HG03432 (cell line): ENCODE data around the gene BRD3.

Experiments used
- ATAC-seq: cut with Tn5 transposase; IDR thresholded peaks from one replicate; pipeline ENCODE4 v1.9.1; 2021; ENCODE audit warnings: mild to moderate bottlenecking, moderate library complexity; ENCODE audit not compliant: unreplicated experiment

Gene BRD3

DNA sequence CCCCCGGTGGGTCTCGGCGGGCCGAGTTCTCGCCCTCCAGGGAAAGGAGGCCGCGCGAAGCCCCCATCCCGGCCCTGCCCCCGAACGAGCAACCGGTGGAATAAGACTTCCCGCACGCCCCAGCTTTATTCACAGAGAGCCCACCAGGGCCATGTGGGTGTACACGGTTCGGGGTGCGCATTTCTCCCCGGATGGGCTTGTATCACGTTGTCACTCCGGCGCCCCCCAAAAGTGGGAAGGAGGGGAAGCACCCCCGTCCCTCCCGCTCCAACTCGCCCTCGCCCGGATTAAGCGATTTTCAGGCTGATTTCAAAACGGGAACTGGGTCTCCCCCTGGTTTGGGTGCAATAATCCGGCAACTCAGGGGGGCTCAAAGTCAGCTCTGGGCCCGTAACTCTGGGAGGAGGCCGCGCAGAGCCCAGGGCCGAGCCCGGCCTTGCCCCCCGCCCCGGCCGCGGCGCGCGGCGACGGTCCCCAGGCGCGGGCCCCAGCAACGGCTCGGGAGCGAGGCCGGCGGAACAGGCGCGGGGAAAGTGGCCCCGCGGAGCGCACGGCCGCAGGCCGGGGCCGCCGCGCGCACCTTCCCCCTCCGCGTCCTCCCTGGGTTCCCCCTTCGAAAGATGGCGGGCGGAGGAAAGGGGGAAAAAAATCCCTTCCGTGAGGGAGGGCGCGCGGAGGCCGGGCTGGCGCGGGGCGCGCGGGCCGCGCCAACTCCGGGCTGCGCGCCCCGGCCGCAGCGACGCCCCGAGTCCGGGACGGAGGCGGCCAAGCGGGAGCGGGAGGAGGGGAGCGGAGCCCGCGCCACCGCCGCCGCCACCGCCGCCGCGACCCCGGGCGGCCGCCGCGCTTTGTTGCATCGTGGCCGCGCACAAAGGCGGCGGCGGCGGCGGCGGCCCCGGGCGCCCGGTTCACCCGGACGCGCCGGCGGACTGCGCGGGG, 644 bp downstream of the BRD3 start:
- peak; percentile 20 for ATAC-seq

DNA sequence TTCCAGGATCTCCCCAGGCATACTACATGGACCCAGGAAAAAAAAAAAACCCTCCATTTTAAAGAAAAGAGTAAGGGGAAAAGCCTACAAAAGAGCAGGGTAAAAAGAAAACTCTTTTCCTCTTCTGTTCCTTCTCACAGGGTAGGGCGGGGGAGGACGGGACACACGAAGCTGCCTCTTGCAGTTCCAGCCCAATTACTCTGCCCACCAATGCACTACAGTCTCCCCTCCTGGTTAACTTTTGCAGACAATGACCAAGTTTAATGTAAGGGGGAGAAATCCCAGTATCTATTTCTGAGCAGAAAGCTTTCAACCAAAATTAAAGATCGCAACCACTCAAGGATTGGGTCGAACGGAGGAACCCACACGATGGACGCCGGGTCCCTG, 1.3 kb downstream of the BRD3 start:
- ATAC-seq: no peak

DNA sequence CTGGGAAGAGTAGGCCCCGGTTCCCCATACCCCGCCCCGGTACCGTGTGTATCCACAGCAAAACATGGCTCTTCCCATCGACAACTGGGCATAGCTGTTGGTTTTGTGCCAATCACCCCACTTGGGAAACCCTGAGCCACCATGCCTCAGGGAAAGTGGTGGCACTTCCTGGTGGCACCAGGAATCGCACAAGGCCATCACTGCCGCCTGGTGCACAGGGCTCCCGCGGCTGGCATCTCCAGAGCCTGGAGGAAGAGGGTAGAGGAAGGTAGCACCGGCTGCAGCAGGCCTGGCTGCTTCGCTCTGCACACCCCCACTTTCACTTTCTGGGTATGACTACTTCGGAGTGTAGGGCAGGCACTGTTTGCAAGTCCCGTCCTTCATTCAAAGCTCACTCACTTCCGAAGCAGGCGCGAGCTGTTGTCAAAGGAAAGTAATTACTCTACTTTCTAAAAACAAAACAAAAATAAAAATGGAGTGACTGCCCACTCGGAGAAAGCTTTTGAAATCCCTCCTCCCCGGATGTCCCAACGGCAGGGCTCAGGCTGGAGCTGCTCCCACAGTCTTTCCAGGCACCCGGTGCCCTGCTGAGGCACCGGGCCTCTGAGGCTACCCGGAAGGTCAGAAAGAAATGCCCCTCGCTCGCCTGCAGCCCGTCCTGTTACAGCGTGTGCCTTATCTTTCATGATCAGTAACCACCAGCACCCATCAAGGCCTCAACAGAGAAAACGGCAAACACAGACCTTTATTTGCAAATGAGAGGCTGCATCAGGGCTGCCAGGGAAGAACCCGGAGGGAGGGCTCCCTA, 2.0 kb downstream of the BRD3 start:
- ATAC-seq: peak; percentile 26

DNA sequence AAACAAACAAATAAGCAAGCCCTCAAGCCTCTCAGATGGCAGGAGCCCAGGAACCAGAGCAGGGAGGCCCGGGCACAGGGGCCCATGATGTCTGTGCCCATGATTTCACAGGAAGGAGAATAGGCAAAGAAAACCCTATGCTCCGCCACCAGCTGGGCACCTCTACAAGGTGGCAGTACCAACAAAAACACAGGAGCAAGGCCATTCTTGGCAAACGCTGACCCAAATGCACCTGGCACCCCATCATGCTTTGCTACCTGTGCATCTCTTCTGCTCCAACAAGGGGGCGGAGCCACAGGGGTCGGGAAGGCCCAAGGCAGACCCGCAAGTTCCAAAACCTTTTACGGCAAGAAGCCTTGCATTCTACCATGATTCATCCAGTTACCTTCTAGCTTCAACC, 3.1 kb downstream of the BRD3 start:
- no peak for ATAC-seq

DNA sequence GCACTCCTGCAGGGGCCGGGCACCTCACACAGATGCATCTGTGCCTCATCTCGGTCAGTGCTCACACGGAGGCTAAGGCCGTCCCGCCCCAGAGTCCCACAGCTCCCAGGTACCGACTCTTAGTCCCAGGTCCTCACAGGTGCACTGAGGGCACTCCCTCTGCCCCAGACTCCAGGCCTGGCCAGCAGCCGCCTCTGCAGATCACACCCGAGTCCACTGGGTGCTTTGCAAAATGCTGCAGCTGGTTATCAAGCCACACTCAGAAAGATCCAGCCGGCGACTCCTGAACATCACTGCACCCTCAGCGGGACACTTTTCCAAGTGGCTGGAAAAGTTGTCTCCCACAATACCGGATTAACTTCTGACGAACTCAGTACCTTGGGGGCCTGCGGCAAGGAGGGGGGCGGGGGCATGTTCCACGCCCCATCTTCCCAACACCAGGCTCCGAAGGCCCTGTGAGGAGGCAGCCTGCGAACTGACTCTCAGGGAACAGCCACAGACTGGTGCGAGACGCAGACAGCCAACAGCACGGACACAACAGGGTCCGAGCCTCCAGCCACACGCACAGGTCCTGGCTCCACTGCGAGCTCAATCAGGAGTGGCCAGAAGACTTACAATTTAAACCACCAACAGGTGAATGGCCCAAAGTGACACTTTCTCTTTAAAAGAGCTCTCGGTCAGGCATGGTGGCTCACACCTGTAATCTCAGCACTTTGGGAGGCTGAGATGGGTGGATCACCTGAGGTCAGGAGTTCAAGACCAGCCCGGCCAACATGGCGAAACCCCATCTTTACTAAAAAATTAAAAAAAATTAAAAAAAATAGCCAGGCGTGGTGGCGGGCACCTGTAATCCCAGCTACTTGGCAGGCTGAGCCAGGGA, 4.0 kb downstream of the BRD3 start:
- no peak for ATAC-seq

DNA sequence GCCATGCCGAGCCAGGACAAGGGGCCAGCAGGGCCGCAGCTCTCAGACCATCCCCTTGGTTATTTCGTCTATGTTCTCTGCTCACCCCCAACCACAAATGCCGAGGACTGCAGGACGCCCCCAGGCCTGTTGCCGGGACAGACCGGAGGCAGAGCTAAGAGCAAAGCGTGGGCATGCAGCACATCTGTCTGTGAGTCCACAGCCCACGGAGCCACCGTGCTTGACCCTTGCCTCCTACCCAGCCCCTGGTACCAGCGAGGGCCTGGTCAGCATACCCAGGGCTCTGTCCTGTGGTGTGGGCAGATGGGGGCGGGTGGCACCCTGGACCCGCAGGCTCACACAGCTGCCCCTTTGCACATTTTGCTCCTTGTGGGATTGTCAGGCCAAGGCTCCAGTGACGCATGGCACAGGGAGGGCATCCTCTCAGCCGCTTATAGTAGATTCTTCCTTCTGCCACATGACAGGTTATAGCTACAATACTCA, 4.7 kb downstream of the BRD3 start:
- ATAC-seq: no peak

DNA sequence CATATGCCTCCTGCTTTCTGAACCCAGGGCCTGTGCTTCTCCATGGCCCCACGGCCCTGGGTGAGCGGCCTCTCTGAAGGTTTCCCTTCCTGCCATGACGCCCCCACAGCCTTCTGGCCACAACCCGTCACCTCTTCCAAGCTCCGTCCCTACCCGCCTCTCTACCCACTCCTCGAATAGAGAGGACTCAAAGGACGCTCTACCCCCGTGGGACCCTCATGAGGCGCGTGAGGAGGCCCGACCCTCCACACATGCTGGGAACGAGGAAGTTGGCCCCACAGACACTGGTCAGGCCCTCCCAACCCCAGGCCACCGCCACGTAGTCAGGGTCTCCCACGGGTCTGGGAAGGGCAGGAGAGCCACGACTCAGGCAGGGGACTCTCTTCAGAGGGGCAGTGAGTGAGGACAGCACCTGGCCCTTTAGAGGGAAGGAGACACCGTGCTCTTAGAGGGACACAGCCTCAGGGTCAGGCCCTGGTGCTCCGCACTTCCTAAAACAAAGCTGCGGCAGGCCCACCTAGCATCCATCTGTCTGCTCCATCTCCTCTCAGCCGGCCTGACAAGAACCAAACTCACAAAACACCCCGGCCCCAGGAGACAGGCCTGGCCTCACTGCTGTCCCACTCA, 5.3 kb downstream of the BRD3 start:
- no peak for ATAC-seq

DNA sequence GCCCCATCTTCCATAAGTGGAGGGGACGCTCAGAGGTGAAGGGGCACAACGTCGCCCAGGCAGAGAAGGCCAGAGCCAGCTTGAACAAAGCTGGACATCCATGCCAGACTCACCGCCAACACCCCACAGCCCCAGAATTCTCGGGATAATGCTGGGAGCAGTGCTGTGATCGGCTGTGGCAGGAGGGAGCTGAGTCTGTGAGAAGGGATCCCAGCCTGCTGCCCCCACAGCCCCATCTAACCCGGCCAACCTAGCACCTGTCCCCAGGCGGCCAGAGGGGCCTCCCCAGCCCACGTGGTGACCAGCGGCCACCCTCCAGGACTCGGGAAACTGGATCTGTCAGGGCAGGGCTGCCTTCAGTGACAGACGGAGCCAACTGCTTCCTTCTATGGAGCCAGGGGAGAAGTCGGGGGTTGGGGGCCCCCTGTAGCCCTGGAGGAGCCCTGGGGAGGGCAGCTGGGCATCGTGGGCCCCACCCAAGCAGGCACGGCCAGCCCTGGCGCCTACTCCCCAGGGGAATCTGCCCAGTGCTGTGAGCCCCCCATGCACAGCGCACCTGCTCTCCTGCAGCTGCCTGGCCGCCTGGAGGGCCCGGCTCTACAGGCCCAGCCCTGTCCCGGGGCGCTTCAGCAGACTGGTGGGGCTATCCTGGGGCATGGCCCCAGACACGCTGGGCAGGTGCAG, 6.0 kb downstream of the BRD3 start:
- ATAC-seq: no peak

DNA sequence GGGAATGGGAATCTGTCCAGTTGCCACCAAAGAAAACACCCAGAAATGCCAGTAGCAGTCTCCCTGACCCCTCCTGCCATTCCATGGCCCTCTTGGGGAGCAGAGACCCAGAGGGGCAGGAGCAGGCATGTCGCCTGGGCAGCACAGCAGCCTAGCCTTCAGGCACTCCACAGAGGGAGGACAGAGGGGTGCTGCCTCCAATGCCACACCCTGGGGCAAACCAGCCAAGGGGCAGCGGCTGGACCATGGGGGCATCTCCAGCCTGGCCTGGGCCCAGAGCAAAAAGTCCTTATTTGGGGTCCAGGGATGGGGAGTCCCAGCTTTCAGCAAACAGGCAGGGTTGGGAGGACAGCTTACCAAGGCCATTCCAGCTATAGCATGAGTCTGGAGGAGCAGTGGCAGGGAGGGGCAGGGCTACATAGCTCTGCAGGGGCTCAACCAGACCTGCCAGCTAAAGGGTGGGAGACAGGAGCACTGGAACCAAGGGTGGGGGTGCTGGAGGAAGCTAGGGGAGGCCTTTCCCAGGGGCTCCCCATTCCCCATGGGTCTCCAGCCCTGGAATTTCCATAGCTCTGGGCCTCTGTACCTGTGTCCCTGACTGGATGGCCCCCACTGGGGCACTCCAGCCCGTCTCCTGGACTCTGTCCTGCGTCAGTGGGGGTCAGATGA, 6.7 kb downstream of the BRD3 start:
- ATAC-seq: no peak

DNA sequence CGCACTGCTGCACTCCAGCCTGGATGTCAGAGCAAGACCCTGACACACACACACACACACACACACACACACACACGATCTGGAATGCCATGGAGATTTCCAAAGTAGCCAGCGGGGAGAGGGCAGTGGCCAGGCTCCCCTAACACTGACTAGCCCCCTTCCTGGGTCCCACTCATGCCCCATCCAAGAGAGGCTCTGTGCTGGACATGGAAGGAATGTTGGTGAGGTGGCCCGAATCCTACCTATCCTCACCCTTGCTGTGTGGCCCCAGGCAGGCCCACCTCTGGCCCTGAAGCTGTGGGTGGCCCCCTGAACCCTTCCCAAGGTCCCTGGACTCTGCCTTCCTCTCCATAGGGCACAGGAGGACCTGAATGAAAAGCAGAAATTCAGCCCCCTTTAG, 7.3 kb downstream of the BRD3 start:
- no peak for ATAC-seq

DNA sequence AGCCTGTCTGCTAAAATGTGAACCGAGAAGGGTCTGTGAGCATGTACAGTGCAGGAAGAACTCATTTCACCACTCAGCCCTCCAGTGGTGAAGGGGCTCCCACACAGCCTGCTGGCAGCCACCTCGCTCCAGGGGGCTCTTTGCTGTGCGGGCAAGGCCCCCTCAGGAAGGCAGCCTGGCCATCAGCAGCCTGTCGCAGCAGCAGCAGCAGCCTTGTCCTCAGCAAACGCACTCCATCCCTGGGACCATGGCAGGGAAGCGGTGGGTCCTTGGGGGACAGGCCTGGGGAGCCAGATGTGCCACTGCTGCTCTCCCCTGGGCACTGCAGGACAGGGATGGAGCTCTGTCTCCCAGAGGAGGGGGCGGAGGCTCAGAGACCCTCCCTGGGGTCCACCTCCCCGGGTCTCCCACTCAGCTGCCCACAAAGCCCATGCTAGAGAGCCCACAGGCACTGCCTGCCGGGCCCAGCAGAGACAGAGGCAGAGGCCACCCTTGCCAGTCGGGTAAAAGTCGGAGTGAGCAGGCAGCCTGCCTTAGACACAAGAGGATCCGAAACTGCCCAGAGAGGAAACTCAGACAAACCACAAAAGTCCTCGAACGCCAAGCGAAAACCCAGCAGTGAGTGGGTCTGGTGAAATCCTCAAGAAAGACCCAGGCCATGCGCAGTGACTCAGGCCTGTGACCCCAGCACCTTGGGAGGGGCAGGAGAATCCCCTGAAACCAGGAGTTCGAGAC, 8.0 kb downstream of the BRD3 start:
- ATAC-seq: peak; percentile 74

DNA sequence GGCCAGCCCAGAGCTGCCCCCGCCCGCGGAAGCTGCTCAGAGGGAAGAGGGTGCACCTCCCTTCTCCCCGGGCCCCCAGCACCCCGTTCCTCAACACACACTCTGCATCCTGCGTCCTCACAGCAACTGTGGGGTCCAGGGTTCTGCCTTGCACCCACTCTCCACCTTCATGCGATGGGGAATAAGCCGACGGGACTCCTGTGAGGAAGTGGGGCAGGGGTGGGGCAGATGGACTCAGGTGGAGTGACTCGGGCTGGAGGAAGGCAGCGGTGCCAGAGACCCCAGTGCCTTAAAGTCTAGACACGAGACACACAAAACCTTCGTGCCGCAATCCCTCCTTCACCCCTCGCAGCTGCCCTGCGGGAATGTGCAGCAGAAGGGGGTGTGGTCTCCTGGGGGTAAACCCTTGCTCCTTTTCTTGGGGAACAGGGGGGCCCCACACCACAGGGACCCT, 8.6 kb downstream of the BRD3 start:
- ATAC-seq: no peak

DNA sequence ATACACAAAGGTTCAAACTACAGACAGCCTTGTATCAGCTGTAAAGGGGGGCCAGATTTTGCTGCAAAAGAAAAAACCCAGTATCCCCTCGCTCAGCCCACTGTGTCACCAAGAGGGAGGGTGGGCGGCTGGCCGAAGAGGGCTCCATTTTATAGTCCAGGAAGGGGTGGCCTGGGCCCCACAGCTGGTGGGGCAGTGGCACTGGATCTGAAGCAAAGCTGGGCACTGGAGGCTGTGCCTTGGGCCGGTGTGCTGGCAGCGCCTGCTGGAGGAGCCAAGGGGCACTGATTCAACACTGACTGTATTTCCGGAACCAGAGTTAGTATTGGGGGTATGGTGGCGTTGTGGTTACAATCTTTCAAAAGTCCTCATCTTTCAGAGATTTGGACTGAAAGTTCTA, 9.1 kb downstream of the BRD3 start:
- ATAC-seq: no peak

DNA sequence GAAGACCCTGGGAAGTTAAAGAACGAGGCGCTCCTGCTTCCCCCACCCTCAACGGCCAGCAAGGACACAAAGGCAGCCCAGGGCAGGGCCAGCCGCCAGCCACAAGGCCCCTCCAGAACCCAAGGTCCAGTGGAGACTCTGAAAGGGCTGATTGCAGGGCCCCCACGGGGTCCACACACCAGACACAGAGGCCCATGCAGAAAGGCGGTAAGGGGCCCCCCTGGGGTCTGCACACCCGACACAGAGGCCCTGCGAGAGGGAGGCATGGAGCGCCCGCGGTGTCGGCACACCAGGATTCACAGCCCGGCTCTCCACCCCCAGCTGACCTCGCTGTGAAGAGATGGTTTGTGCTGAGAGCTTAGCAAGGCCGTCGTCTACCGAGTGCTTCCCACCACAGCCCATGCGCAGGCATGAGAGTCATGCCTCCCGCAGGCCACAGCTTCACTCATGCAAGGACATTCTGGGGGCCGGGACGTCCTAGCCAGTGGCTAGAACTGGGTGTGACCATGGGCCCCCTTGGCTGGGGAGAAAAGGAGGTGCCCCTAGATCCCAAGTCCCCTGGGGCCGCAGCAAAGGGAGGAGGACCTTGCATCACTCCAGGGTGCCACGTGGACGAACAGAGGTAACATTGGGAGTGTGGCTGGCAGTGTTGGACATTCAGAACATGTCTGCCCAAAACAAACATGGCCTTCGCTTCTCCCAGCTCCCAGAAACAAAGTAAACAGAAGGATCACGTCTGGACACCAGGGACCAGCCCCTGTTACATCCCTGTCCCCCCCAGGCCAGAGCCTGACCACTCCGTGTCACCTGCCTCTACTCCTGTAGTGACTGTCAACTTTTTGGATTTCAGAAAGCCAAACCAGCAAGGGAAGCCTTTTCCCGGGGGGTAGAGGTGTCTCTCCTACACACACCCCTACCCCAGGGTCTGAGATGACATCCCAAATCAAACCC, 9.8 kb downstream of the BRD3 start:
- ATAC-seq: no peak

DNA sequence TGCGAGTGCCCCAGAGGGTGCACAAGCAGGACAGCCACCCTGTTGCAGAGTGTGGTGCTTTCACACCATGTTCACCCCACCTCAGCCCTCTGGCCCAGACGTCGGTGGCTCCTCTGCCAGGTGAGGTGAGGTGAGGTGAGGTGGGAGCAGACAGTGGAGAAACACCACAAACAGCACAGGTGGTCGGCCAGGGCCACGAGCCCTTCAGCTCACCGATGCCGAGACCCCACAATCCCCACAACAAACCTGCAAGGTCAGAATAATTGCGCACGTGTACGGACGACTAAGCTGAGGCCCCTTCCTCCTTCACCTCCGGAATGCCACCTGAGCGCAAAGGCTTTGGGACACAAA, 10.5 kb downstream of the BRD3 start:
- no peak for ATAC-seq

DNA sequence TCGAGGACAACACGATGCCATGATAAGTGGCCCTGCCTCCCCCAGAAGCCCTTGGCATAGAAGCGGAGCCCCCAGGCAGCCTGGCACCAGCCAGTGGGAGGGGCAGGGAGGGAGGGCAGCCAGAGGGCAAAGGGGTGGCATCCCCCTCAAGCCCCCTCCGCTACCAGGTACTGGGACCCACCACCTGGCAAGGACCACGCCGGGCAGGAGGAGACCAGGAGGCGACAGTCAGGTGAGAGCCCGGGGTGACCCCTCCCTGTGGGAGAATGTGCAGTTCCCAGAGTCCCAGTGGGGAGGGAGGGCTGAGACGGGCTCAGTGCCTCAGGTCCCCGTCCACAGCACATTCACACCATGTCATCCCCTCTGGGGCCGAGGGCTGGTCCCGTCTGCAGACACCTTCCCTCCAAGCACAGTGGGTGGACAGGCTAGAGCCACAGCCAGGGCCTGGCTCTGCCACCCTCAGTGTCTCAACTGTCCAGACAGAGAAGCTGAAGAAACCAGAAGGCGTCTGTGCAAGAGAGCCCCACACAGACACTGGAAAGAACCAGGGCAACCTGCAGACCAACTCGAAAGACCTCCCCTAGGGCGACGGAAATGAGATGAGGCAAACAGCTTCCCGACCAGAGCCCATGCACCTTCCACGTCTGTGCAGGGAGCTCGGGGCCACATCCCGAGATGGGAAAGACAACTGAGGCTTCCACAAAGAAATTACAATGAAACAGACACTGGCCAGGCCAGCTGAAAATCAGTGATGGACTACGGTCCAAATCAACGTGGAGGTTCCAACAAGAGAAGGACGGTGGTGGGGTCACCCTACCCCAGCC, 11.1 kb downstream of the BRD3 start:
- ATAC-seq: no peak

DNA sequence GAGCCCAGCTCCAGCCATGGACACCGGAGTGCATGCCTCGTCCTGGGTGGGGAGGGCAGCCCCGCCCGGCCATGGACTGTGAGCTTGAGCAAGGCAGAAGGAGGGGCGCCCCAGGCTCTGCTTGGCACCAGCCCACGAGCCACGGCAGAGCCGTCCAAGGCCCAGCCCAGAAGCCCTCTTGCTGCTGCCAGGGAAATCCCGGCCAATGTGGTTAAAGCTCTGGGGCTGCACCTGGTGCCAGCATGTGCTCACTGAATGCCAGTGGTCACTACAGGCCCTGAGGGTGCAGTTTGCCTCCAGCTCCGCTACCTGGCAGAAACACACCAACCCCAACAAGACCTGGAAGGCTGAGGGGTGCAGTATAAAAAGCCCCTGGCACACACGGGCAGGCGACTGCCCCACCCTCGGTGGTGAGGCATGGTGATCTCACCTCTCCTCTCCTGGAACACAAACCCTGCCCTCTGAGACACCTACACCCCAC, 11.8 kb downstream of the BRD3 start:
- no peak for ATAC-seq
